ENCODE results near the gene PRSS21.

GRCh38 chr16:2792940-2793339, 24.1 kb upstream of the PRSS21 start:
- TF ChIP-seq, protein P1, sequence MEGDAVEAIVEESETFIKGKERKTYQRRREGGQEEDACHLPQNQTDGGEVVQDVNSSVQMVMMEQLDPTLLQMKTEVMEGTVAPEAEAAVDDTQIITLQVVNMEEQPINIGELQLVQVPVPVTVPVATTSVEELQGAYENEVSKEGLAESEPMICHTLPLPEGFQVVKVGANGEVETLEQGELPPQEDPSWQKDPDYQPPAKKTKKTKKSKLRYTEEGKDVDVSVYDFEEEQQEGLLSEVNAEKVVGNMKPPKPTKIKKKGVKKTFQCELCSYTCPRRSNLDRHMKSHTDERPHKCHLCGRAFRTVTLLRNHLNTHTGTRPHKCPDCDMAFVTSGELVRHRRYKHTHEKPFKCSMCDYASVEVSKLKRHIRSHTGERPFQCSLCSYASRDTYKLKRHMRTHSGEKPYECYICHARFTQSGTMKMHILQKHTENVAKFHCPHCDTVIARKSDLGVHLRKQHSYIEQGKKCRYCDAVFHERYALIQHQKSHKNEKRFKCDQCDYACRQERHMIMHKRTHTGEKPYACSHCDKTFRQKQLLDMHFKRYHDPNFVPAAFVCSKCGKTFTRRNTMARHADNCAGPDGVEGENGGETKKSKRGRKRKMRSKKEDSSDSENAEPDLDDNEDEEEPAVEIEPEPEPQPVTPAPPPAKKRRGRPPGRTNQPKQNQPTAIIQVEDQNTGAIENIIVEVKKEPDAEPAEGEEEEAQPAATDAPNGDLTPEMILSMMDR (IDR thresholded peaks at IDR 0.05; ENCODE audit: low read depth, low read length, missing input control): no peak
- no peak for TF ChIP-seq JUND (IDR thresholded peaks at IDR 0.05)
- no peak for TF ChIP-seq YY1 (IDR thresholded peaks at IDR 0.05)
- TF ChIP-seq, protein P2, sequence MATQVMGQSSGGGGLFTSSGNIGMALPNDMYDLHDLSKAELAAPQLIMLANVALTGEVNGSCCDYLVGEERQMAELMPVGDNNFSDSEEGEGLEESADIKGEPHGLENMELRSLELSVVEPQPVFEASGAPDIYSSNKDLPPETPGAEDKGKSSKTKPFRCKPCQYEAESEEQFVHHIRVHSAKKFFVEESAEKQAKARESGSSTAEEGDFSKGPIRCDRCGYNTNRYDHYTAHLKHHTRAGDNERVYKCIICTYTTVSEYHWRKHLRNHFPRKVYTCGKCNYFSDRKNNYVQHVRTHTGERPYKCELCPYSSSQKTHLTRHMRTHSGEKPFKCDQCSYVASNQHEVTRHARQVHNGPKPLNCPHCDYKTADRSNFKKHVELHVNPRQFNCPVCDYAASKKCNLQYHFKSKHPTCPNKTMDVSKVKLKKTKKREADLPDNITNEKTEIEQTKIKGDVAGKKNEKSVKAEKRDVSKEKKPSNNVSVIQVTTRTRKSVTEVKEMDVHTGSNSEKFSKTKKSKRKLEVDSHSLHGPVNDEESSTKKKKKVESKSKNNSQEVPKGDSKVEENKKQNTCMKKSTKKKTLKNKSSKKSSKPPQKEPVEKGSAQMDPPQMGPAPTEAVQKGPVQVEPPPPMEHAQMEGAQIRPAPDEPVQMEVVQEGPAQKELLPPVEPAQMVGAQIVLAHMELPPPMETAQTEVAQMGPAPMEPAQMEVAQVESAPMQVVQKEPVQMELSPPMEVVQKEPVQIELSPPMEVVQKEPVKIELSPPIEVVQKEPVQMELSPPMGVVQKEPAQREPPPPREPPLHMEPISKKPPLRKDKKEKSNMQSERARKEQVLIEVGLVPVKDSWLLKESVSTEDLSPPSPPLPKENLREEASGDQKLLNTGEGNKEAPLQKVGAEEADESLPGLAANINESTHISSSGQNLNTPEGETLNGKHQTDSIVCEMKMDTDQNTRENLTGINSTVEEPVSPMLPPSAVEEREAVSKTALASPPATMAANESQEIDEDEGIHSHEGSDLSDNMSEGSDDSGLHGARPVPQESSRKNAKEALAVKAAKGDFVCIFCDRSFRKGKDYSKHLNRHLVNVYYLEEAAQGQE (IDR thresholded peaks at IDR 0.05): no peak
- TF ChIP-seq HNF4A (conservative IDR thresholded peaks at IDR 0.05): no peak
- TF ChIP-seq TAF1 (conservative IDR thresholded peaks at IDR 0.05): no peak
- no peak for TF ChIP-seq ZBTB33 (IDR thresholded peaks at IDR 0.05)
- TF ChIP-seq SP1 (IDR thresholded peaks at IDR 0.05): no peak
- no peak for TF ChIP-seq MAX (IDR thresholded peaks at IDR 0.05)
- TF ChIP-seq EGR1 (IDR thresholded peaks at IDR 0.05; ENCODE audit: low read depth in 2 of 2): no peak
- TF ChIP-seq RAD21 (IDR thresholded peaks at IDR 0.05): no peak
- no peak for TF ChIP-seq FOXA1 (IDR thresholded peaks at IDR 0.05)
- no peak for TF ChIP-seq FOXA2 (IDR thresholded peaks at IDR 0.05)

Data from liver (tissue), 3 donors.